KOPT-K1 (cell line): ENCODE data around the gene BTN3A1.
A peak's percentile ranks its signal among the peaks of the same experiment; 100 is the strongest.
"Not testable (repeated sequence)": the region's sequence is repeated elsewhere in the genome, so short reads cannot be mapped to it uniquely, and the experiment has no call there.

Experiments
- H3K27ac ChIP-seq: fragments of 200-600 bp; sonication (generic); 2 replicates; pipeline ENCODE4 v1.5.1; 2016; ENCODE audit warnings: antibody characterized with exemption, mild to moderate bottlenecking, low read depth, low read length; ENCODE audit not compliant: poor library complexity, severe bottlenecking
- H3K36me3 ChIP-seq: fragments of 200-600 bp; sonication (generic); 2 replicates; pipeline ENCODE4 v1.5.1; 2017; ENCODE audit warnings: antibody characterized with exemption, mild to moderate bottlenecking, low read length, moderate library complexity; ENCODE audit not compliant: insufficient read depth
- H3K9me3 ChIP-seq: fragments of 200-600 bp; sonication (generic); 2 replicates; pipeline ENCODE4 v1.5.1; 2017; ENCODE audit warnings: antibody characterized with exemption, low read length, mild to moderate bottlenecking; ENCODE audit not compliant: insufficient read depth, poor library complexity, severe bottlenecking

The BTN3A1 gene

GRCh38 chr6:26415791-26416190 lies 13.7 kb downstream of the BTN3A1 start:
- H3K36me3 ChIP-seq, result peaks cover 26% of the 10 kb centered on the region
- H3K9me3 ChIP-seq, result peaks cover 22% of the 10 kb centered on the region
- H3K27ac ChIP-seq, result no peak overlapping the region

- H3K9me3 ChIP-seq, result peaks cover 22% of the 10 kb centered on the region
- H3K36me3 ChIP-seq, result peaks cover 21% of the 10 kb centered on the region
- no peak overlapping the region for H3K27ac ChIP-seq
These were observed 14.2 kb downstream of the BTN3A1 start for GRCh38 chr6:26416288-26416687.

DNA sequence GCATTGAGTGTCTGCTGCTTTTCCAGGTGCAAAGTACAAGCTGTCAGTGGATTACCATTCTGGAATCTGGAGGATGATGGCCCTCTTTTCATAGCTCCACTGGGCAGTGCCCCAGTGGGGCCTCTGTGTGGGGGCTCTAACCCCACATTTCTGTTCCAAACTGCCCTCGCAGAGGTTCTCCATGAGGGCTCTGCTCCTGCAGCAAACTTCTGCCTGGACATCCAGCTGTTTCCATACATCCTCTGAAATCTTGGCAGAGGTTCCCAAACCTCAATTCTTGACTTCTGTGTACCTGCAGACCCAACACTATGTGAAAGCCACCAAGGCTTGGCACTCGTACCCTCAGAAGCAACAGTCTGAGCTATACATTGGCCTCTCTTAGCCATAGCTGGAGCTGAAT lies 16.0 kb downstream of the BTN3A1 start:
- H3K27ac ChIP-seq, H3K36me3 ChIP-seq: not testable (repeated sequence)
- H3K9me3 ChIP-seq, result peaks cover 22% of the 10 kb centered on the region

DNA sequence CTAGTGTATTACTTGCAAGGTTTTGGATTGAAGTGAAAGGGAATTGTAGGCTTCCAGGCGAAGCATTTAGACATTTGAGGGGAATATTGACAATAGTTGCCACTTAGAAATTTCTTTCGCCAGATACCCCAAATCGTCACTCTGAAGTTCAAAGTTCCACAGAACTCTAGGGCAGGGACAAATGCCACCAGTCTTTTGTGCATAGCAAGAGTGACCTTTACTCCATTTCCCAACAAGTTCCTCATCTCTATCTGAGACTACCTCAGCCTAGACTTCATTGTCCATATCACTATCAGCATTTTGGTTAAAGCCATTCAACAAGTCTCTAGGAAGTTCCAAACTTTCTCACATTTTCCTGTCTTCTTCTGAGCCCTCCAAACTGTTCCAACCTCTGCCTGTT lies 16.7 kb downstream of the BTN3A1 start:
- not testable (repeated sequence) for H3K36me3 ChIP-seq, H3K27ac ChIP-seq
- H3K9me3 ChIP-seq, result peaks cover 22% of the 10 kb centered on the region

GRCh38 chr6:26420688-26421171 lies 18.7 kb downstream of the BTN3A1 start:
- Histone ChIP-seq H3K27ac (peak overlapping the region; percentile 64), H3K9me3 (peaks cover 22% of the 10 kb centered on the region), H3K36me3 (no peaks in the 10 kb centered on the region)

DNA sequence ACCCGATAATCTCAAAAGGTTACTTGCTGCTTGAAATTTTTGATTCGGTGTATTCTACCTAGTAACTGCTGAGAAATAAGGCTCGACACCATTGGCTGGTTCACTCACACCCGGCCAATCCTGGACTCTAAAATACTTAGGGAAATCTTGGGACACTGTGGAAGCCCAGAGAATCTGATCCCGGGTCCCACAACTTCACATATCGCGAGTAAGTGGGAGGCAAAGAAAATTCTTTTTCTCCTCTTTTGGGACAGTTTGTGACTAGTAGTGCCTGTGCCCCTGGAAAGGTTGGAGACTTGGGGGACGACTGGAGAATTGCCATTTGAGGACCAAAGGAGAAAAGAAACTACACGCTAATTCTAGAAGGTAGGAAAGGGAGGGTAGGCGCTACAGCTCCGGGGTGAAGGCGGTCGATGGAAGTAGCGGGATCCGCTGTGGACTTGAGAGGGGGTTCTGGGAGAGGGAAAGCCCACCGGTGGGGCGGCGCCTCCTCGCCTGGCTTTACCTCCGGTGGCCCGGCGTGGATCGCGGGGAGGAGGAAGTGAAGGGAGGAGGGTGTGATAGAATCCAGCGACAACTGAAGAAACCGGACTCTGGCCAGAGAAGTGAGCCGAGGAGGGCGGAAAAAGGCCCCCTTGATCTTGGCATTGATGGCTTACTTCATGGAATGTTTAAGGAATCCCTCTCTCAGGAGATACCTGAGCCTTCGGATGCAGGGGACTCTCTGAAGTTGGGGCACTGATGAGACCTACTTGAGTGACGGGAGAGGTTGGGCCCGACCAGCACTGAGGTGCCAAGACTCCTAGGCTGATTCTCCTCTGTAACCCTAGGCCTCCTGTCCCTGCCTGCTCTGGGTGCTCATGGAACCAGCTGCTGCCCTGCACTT lies 19.4 kb downstream of the BTN3A1 start:
- Histone ChIP-seq H3K27ac (peak overlapping the region; percentile 64), H3K36me3 (no peaks in the 10 kb centered on the region), H3K9me3 (peaks cover 22% of the 10 kb centered on the region)

DNA sequence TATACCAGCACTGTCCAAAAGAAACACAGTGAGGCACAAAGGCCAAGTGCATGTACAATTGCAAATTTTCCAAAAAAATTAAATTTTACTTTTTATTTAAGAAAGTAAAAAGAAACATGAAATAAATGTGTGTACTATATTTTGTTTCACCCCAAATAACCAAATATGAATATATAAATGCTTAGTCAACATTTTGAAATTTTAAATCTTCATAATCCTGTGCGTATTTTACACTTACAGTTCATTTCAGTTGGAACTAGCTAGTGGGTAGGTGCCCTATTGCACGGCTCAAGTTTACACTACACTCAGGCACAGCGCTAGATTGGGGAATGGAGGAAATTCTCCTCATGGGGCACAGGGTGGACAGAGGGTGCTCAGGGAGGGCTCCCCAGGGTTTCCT lies 20.3 kb downstream of the BTN3A1 start:
- Histone ChIP-seq H3K36me3 (no peaks in the 10 kb centered on the region), H3K9me3 (peaks cover 15% of the 10 kb centered on the region), H3K27ac (no peak overlapping the region)

GRCh38 chr6:26426691-26427450 lies 24.8 kb downstream of the BTN3A1 start:
- Histone ChIP-seq H3K9me3 (no peaks in the 10 kb centered on the region), H3K27ac (no peak overlapping the region), H3K36me3 (0 out of 2 replicates have a peak, but pooled peaks cover 4% of the 10 kb centered on the region)

GRCh38 chr6:26427451-26427809 lies 25.4 kb downstream of the BTN3A1 start:
- H3K27ac ChIP-seq, result no peak overlapping the region
- 0 out of 2 replicates have a peak, but pooled peaks cover 5% of the 10 kb centered on the region for H3K36me3 ChIP-seq
- H3K9me3 ChIP-seq, result no peaks in the 10 kb centered on the region

DNA sequence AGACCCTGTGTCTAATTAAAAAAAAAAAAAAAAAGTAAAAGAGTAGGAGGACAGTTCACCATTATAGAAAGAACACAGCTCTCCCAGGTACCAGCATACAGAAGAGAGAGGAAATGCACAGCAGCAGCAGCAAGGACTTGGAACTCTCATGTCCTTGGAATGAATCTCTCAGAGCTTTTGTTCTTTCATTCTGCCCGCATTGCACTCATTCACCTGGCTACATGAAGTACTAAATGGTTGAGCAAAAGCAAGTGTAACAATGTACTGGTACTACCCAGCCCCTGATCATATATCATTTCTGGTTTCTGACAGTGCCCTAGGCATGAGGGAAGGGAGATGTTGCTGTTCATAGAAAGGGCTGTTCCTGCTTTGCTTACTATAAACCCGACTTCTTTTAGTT lies 26.1 kb downstream of the BTN3A1 start:
- Histone ChIP-seq H3K27ac (no peak overlapping the region), H3K36me3 (0 out of 2 replicates have a peak, but pooled peaks cover 5% of the 10 kb centered on the region), H3K9me3 (peaks cover under 1% of the 10 kb centered on the region)

GRCh38 chr6:26430787-26431186 lies 28.7 kb downstream of the BTN3A1 start:
- no peak overlapping the region for H3K27ac ChIP-seq
- H3K36me3 ChIP-seq, result 0 out of 2 replicates have a peak, but pooled peaks cover 5% of the 10 kb centered on the region
- peaks cover 16% of the 10 kb centered on the region for H3K9me3 ChIP-seq

DNA sequence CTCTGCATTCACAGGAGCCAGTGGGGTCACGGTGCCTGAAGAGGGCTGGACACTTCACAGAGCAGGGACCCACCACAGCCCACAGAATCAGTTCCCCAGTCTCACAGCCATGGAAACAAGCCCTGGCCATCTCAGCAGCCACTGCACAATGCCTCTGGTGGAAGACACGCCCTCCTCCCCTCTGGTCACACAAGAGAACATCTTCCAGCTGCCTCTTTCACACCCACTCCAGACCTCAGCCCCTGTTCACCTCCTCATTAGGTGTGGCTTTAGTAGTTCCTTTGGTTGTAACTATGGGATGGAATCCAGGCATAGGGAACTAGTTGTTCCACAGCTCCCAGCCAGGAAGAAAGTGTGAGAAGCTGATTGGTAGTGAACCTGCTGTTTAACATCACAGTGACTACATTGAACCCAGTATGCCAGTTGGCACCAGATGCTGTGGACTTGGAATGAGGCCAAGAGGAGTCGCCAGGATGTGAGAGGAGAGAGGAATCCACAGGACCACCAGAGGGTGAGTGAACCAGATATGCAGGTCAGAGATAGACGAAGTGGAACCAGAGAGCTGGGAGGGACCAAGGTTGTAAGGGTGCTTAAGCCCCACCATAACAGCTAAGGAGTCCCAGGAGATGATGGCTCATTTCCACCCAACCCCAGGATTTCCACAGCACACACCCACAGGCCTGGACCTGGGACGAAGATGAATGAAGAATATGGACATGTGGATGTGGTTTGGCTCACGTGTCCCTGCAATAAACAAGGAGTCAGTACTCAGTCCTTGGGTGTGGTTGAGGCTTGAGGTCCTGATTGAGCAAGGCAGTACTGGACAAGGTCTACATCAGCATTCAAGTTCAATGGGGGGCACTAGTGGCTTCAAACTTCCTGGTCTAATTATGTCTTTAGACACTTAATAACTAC lies 29.4 kb downstream of the BTN3A1 start:
- Histone ChIP-seq H3K36me3 (0 out of 2 replicates have a peak, but pooled peaks cover 5% of the 10 kb centered on the region), H3K27ac (no peak overlapping the region)

DNA sequence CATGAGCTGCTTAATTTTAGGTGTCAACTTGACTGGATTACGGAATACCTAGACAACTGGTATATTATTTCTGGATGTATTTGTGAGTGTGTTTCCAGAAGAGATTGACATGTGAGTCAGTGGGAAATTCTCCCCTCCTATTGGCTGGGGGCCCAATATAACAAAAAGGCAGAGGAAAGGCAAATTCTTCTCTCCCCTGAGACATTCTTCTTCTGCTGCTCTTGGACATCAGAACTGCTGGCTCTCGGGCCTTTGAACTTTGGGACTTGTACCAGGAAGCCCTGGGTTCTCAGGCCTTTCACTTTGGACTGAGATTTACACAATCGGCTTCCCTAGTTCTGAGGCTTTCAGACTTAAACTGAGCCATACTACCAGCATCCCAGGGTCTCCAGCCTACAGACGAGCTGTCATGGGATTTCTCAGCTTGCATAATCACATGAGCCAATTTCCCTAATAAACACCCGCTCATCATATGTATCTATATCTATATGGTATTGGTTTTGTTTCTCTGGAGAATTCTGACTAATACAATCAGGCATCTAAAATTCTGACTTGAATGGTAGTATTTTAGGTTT lies 30.6 kb downstream of the BTN3A1 start:
- Histone ChIP-seq H3K36me3 (0 out of 2 replicates have a peak, but pooled peaks cover 5% of the 10 kb centered on the region), H3K27ac (no peak overlapping the region), H3K9me3 (peaks cover 16% of the 10 kb centered on the region)

More for the DNA sequence above, 29.4 kb downstream of the BTN3A1 start:
- peaks cover 16% of the 10 kb centered on the region for H3K9me3 ChIP-seq

- H3K9me3 ChIP-seq, result peaks cover 16% of the 10 kb centered on the region
- not testable (repeated sequence) for H3K27ac ChIP-seq, H3K36me3 ChIP-seq
These were observed 31.6 kb downstream of the BTN3A1 start for GRCh38 chr6:26433680-26434079.
